HG02870 (cell line): ENCODE measurements around the gene IRS1.

Source experiments
- ATAC-seq: cut with Tn5 transposase; IDR thresholded peaks from one replicate; pipeline ENCODE4 v1.9.1; 2021; ENCODE audit warnings: mild to moderate bottlenecking, moderate library complexity; ENCODE audit not compliant: unreplicated experiment

The IRS1 gene

DNA sequence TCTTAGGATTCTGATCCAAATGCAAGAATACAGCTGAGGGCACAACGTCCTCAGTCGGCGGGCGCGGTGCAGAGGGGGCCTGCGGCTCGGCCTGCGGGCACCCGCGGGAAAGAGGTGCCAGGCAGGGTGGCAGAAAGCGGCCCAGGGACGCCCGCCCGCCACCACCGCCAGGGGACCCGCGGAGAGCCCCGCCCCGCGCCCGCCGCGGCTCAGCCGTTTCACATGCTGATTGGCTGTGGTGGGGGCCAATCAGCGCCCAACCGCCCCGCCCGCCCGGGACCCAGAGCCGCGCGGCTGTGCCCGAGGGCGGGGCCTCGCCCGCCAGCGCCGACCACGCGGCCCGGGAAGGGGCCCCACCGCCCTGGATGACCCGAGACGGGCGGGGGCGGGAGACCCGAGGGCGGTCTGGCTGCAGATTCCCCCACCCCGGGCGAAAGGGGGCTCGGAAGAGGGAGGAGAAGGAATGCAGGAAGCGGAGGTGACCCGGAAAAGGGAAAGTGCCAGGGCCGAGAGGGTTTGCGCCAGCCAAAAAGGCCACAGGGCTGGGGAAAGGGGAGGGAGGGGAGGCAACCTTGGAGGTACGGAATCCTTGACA is 8.0 kb downstream of the IRS1 start:
- ATAC-seq: peak; percentile 98

DNA sequence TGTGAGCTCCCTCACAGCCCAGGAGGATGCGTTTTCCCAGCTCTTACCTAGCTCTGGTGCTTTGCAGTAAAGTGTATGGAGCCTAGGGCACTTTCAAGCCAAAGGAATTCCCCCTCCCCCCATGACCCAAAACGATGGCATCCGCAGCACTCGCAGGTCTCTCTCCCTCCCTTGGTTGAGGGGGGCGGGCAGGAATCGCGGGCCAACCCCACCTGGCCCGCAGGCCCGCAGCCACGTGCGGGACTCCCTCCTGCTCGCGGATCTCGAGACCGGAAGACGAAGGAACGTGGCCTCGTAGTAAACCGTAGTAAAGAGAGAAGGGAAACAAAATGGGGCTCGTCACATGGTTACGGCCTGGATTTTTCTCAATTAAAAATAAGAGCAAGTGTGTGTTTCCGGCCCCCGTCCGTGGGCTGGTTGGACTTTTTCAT is 8.5 kb downstream of the IRS1 start:
- peak; percentile 49 for ATAC-seq

DNA sequence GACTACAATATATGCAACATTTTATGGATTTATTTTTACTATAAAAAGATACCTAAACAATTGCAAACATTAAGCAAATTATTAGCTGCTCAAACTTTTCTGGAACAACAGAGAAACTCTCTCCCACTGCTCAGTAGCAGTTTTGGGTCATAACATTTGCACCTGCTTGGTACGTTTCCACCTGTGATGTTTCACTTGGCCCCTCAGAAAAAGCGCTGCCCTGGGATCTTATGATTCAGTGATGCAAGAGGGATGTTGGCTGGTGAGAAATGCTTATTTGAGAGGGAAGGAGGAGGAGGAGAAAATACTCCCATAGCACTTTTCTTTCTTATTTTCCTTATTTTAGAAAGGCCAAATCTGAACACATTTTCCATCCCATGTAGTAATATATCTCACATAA is 9.2 kb downstream of the IRS1 start:
- ATAC-seq: no peak

DNA sequence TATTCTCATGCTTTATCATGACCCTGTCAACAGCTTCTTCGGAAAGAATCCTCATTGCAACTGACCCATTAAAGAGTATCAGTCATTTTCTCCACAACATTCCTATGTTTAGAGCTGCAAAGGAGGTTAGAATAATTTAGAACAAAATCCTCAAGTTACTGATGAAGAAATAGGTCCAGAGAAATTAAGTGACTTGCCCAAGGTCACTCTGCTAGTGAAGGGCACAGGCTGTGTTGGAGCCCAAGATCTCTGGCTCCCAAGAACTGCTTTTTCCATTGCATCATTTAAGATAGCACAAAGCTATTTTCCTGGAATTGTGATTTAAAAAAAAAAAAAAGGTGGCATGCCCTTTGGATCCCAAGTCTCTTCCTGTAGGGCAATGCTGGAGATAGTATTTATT is 9.6 kb downstream of the IRS1 start:
- ATAC-seq: no peak

DNA sequence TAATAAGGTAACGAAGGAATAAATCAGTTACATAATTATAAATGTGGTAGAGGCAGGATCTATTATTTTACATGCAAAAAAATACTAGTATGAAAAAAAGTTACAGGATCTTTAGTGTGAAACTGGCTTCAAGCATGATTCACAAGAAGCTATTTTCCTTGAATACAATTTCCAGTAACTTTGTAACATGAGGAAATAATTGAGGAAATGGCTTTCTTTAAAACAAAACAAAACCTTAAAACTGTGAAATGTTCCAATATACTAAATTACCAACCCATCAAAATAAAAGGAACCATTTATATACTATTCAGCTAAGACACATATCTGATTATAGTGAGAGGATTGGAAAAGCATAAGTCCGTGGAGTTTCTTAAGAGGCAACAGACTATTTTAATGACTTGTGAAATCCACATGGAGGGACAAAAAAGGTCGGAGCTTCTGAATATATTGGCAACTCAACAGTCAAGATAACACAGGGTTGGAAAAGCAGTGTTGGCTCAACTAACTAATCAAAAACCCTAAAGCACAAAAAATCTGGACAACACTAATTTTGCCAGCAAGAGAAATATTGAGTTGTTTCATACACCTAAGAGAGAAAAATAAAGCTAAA is 10.6 kb downstream of the IRS1 start:
- ATAC-seq: no peak

DNA sequence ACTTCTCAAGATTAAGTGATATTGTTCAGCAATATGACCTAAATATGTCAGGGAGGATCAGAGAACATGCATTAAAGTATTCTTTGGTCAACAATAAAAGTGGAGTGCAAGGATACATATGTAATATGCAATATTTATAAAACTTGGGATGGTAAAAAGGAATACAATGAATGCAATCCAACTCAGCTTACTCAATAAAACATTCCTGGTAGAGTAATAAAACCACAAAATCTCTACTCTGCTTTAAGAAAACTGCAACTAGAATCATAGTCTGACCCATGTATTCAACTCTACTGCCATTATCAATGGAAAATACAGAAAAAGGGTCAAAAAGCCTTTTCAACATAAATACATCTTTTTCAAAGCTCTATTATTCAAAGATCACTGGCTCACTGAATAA is 11.6 kb downstream of the IRS1 start:
- ATAC-seq: no peak

DNA sequence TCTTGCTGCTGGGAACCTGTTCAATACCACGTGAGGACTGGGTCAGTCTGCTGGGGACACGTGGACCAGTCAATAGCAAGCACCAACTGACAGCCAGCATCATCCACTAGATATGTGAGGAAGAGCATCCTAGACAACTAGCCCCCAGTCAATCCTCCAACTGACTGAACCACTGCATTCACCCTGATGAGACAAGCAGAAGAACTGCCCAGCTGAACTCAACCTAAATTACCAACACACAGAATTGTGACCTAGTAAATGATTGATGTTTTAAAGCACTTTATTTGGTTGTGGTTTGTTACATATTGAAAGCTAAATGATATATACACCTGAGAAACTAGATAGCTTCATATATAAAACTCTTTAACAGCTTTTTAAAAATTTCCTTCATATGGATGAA is 15.7 kb downstream of the IRS1 start:
- no peak for ATAC-seq

DNA sequence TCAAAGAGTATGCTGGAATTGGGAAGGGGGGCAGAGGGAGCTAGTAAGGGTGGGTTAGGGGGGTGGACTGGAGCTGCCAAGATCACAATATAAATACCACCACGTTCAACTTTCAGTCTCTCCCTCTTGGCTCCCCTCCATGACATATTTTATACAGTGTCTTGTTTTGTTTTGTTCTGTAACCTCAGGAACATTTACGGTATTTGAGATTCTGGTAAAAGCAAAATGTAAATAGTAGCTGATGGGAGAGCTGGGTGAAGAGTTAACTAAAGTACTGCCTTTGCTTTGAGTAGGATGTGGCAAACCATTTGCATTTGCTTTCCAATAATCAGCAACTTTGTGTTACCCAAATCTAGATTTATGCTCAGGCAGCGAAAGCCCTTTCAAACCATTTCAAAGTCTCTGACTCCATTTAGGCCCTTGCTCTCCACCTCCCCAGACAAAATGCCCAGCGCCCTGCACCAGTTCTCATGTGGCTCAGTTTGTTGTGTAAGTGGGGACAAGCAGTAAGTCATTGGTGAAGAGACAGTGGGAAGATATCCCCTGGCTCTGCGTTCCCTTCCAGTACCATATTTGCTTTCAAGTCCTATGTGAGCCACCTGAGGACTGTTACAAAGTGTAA is 17.4 kb downstream of the IRS1 start:
- no peak for ATAC-seq

DNA sequence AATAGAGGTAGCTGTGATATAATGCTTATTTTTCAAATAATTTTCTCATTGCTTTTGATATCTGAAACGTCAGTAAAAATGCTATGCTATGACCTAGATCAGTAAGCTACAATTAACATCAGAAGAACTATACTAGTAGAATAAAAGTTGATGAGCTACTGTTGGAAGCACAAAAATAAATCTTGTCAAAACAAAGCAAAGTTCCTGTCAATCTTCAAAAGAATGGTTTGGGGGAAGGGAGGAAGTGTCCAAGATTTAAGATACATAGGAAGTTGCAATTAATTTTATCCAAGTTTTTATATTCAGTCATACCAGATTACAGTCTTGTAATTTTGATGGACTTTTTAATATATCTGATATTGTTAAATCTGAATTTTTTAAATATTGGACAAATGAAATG is 19.2 kb downstream of the IRS1 start:
- no peak for ATAC-seq

DNA sequence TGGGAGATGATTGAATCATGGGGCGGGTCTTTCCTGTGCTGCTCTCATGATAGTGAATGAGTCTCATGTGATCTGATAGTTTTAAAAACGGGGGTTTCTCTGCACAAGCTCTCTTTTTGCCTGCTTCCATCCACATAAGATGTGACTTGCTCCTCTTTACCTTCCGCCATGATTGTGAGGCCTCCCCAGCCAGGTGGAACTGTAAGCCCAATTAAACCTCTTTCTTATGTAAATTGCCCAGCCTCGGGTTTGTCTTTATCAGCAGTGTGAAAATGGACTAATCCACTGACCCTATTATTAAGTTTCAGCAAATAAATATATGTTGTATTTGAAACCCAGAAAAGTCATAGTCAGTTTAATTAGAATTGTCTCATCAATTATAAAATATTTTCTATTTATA is 22.0 kb downstream of the IRS1 start:
- ATAC-seq: no peak

DNA sequence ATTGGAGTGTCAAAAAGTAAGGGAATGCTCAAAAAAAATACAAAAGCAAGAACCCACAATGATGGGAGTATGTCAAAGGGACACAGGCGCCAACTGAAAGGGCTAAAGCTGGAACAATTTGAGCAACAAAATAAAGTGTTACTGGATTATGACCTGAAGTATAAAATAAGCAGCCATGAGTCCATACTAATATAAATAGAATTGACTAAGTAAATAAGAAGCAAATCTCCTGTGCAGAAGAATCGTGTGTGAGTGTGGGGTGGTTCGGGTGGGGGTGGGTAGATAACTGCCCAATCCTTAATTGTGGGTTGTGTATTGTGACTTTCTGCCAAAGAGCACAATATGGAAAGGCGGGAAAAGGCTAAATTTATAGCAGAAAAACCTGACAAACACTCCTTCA is 23.5 kb downstream of the IRS1 start:
- ATAC-seq: no peak

DNA sequence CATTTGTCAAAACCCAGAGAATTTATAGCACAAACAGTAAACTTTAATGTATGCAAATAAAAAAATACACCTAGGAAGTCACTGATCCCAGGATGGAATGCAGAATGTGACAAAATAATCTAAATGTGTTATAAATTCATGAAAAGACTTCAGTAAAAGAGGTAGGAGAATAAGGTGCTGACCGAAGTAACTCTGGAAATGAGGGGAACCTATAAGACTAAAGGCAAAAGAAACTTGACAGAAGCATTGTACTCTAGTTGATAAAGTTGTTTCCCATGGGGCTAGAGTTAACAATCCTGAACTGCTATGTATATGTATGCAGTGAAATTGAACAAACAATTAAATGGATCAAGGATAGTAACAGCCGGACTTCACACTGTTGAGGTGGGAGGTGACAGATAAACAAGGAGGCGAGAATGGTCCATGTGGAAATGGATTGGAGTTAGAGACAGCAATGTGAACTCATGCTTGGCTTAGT is 24.5 kb downstream of the IRS1 start:
- ATAC-seq: no peak

DNA sequence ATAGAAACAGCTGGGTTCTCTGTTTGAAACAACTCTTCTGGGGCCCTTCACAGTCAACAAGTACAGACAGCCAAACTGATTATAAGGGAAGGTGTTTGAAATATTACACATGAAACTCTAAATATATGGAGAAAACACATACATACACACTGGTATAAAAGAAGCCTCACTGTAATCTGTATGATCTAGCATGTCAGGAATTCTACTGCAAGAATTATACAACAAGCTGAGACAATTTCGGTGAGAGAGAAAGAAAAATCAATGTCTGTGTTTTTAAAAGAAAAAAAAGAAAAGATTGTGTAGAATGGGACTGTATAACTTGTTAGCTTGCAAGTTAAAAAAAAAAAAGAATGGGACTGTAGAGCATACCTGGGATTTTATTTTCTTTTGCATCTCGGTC is 26.3 kb downstream of the IRS1 start:
- ATAC-seq: peak; percentile 18

DNA sequence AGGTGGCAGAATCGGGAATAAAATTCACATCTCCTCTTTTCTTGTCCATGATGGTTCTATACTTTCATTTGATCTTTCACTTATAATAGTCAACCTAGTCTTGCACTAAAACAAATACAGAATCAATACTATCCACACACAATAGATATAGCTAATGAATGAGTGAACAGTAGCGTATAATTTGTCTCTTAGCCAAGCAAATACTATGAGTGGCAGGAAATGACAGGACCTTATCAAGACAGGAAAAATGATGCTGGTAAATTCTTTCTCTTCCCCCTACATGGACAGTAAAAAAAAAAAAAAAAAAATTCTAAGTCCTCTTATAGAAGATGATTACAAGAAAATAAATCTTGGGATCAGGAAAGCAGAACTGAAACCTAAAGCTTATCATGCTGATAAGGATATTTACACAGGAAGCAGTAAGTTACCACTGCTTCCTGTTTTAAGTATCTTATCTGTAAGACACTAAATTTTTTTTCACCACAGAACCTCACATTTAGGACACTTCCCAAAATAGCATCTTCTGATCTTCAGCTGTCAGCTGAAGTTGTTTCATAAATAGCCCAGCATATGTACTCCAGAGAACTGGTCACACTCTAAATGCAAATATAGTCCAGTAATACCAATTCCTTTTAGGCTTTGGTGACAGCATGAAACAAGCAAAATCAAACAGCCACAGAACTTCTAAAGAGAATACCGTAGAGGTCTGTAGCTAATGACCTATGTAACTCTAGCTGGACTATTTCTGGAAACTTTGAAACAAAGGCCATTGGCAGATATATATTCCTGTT is 27.0 kb downstream of the IRS1 start:
- ATAC-seq: peak; percentile 98

DNA sequence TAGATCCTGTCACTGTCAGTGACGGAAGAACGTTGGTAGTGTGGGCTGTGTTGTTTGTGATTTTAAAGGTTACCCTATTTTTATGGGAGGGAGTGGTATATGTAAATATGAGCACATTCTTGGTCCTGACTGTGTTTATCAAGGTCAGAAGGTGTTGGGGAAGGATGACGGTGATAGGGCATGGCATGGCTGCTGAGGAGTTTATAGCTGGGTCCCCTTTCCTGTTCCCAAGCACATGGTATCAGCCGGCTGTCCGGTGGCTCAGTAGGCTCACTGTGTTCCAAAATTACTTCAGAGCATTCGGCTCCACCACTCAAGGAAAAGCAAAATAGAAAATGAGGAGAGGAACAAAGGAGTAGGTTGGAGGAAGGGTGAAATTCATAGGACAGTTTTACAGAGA is 28.6 kb downstream of the IRS1 start:
- ATAC-seq: no peak

DNA sequence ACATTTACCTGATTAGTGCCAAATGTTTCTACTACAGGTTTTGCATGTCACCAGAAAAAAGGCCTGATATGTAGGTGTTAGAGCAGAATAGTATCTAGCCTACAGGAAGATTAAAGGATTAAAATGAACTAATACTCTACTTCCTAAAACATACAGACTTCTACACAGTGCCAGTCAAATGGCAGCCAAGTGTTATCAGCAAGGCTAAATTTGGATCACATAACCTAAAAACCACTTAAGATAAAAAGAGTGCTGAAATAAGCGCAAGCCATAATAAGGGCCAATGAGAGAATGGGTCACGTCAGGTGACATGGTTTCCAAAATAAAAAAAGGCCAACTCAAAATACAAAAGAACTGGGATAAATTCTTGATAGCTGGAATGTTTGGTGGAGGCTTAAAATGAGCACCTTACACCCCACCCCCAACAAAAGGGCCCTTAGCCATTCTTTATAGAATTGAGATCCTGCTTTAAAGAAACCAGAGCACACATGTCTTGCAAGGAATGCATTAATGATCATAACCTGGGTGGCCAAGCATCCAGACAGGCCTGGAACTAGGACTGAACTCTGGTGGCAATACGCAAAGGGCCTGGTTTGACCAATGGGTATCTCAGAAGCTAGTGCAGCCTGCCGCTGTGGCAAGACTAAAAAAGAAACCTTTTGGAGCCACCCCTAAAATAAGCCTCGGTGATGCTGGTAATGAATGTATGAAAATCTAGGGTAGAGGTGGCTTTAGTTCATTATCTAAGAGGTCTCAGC is 32.4 kb downstream of the IRS1 start:
- no peak for ATAC-seq

DNA sequence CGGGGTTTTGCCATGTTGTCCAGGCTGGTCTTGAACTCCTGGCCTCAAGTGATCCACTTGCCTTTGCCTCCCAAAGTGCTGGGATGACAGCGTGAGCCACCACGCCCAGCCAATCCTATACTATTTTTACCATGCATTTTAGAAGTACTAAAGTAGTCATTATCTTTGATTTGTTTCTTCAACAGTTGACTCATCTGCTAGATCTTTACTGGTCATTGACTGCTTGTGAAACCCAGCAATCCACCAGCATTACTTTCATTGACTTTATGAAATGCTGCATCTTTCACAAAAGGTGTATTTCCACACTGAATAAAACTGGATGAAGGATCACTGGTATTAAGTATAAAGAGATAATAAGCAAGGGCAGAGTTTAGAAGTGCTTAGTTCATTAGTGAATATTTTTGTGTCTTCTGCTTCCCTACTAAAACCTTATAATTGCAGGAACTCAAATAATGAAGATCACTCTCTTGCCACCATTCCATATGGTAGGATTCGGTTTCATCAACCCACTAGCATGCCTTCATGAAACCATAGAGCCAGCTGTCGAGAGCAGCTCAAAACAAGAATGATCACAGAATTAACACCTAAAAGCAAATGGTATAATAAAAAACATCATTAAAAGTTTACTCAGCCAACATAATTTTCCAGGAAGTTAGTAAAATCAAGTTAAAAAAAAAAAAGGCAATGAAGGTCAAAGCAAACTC is 33.1 kb downstream of the IRS1 start:
- no peak for ATAC-seq

DNA sequence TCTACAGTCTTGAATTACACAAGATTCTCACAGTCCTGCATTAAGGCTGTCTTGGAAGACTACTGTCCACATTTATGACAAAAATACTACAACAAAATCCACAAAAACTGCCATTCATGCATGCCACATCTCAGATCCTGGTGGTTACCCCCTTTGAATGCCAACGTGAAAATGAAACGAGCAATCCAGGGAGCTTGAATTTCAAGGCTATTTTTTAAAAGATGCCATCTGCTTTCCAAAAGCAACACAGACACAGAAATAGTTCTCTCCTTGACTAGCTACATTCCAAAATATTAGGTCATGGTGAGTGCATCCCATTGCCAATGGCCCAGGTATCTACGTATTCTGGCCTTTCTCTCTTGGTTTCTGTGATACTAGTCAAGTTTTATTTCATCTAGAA is 36.3 kb downstream of the IRS1 start:
- no peak for ATAC-seq

DNA sequence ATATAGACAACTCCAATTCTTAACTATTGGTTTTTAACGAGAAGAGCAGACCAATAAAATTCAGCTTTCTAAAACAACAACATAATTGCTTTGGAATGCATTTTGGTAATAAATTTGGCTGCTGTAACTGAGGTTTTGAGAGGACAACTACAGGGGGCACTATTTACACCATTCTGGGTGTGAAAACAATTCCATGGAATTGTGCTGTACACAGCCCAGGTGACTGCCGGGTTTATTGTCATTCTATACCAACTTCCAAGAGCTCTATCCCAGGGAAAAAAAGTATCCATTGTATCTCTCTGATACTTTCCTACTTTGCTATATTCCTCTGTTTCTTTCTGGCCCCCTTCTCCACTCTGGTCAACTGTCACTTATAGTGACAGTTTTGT is 38.4 kb downstream of the IRS1 start:
- ATAC-seq: no peak

DNA sequence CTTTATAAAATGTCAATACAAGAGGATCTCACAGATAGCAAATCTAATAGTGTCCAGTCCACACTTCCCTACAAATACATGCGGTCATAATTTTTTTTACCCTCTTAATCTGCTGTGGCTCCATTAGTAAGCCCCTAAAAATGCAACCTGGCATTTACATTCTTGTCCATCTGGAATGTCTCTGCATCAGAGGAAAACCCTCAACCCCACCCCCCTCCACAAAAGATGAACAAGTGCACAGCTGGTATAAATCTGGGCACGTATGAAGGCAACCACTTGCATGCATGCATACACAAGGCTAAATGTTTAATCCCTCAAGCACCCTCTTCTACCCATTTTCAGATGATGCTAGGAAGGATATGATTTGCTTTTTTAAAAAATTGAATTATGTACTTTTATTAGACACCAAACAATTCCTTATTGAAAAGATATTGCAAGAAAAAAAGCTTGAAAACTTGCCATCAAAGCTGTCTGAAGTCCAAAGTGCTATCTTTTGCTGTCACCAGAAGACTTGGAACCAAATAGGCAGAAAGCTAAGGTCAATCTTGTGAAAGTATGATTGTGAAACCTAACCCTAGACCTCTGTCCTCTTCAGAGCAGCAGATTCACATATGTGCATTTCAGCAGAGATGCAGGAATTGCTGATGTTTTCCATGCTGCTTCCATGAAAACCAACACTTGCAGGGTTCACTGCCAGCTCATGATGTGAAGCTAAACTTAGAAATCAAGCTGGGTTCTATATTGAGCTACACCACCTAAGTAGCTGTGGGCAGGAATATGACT is 39.0 kb downstream of the IRS1 start:
- no peak for ATAC-seq
